Kidney capillary endothelial cell (primary cell): Measurements from ENCODE around the gene EZH1.
"Not testable (repeated sequence)": the region's sequence is repeated elsewhere in the genome, so short reads cannot be mapped to it uniquely, and the experiment has no call there.

Source experiments
- DNase-seq: peaks from one replicate; pipeline ENCODE4 v3.0.0-alpha.2; 2018; ENCODE audit warnings: low spot score

EZH1 gene

DNA sequence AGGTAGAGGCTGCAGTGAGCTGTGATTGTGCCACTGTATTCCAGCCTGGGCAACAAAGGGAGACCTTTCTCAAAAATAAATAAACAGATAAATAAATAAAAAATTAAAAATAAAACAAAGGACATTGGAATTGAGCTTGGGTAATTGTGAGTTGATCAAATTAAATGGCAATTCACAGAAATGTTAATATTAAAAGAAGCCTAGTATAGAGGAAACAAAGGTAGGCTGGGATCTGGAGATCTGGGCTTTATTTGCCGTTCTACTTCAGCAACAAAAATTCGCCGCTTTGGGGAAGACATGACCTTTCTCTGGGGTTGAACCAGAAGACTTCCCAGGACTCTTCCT is 28.1 kb upstream of the EZH1 start:
- DNase-seq, result no peak

- not testable (repeated sequence) for DNase-seq
Measured at GRCh38 chr17:42769964-42770363, 25.1 kb upstream of the EZH1 start.

GRCh38 chr17:42768006-42768405 is 23.2 kb upstream of the EZH1 start:
- not testable (repeated sequence) for DNase-seq

DNA sequence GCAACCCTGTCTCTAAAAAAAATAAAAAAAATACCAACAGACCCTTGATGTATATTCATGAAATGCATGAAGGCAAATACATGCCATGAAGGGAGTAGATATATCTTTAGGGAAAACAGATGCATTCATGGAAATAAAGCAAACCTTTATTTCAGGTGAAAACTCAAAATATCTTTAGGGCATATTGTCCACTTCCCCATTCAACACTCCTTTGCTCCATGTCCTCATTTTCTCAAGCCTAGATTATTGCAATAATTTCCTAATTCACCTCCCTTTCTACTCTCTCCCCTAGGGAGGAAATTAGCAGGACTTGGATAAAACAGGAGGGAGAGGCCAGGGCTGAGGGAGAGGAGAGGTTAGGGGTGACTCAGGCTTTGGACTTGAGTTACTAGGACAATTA is 22.7 kb upstream of the EZH1 start:
- DNase-seq, result no peak

DNA sequence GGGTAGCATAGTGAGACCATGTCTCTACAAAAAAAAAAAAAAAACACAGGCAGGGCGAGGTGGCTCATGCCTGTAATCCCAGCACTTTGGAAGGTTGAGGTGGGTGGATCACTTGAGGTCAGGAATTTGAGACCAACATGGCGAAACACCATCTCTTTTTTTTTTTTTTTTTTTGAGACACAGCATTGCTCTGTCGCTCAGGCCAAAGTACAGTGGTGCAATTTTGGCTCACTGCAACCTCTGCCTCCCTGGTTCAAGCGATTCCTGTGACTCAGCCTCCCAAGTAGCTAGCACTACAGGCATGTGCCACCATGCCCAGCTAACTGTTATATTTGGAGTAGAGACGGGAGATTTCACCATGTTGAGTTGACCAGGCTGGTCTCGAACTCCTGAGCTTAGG is 21.3 kb upstream of the EZH1 start:
- no peak for DNase-seq

GRCh38 chr17:42761638-42762037 is 16.8 kb upstream of the EZH1 start:
- no peak for DNase-seq

- no peak for DNase-seq
Measured at GRCh38 chr17:42760652-42761581, 16.1 kb upstream of the EZH1 start, which contains the start of gene RAMP2. RAMP2 (plus strand) TSS chr17:42761227; CDS start chr17:42761262, 35 bp downstream.

- no peak for DNase-seq
Measured at GRCh38 chr17:42759982-42760651, 15.3 kb upstream of the EZH1 start.

- no peak for DNase-seq
Measured at GRCh38 chr17:42754782-42755181, 9.9 kb upstream of the EZH1 start.

- no peak for DNase-seq
Measured at GRCh38 chr17:42751628-42752027, 6.8 kb upstream of the EZH1 start.

DNA sequence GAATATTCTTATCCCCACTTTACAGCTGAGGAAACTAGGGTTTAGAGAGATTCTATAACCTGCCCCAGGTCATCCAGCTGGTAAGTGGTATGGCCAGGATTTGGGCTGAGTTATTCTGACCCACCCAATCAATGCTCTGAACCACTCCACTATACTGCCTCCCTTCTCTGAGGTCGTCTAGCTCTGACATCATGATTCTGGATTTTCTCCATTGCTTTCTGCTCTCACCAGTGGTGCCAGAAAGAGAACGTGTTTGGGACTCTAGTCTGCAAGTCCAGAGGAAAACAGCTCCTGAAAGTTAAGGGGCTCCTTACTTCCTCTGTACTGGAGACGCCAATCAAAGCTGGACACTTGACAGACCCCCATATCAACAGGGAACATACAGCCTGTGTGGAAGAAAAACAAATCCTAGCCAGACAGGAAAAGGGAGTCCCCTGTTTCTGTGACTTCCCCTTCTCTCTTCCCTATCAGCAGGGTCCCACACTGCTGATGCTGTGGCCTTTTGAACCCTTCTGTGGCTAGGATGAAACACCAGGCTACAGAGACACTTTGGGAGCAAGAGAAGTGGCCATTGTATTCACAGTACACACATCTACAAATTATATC is 6.0 kb upstream of the EZH1 start:
- no peak for DNase-seq

GRCh38 chr17:42748908-42749798 is 4.3 kb upstream of the EZH1 start:
- no peak for DNase-seq

DNA sequence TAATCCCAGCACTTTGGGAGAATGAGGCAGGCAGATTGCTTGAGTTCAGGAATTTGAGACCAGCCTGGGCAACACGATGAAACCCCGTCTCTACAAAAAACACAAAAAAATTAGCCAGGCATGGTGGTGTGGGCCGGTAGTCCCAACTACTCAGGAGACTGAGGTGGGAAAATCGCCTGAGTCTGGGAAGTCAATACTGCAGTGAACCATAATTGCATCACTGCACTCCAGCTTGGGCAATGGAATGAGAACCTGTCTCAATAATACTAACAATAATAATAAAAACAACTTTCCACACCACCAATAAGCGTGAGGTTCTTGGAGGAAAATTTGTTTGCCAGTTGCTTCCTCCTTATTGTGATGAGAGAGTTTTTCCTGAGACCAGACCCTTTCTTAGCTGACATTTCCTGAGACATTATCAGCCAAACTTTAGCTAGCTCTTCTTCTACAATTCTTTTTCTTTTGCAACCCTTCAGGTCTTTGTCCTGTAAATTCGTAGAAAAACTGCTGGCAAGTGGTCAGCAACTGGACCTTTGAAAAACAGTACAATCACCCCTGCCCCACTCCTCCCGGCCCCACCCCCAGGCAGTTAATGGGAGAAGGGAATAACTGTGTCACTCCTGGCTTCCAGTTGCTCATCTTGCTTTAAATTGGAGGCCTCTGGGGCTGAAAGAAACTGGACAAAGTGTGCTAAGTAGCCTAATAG is 3.5 kb upstream of the EZH1 start:
- no peak for DNase-seq

GRCh38 chr17:42744283-42744805 is 496 bp downstream of the EZH1 start:
- DNase-seq, result peak; percentile 42

DNA sequence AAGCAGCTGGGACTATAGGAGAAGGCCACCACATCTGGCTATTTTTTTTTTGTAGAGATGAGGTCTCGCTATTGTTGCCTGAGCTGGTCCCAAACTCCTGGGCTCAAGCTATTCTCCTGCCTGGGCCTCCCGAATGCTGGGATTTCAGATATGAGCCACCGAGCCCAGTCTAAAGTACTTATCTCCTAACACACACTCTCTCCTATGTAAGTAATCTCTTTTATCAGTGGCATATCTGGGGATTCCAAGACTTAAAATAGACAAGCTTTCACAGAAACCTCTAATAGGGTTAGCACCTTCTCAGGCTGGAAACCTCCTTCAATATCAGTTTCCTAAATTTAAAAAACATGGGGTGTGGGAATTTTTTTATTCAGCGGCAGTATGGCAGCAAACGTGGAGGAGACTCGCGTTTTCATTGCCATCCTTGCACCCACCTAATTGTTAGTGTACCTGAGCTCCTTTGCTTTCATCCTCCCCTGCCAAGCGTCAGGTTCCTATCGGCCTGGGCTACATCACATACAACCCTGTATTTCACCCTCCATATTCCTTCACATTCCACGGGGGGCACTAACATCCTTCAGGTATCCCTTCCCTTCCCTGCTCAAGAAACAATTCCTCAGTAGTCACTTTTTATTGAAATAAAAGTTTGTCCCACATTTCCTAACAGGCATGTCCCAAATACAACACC is 1.1 kb downstream of the EZH1 start:
- peak; percentile 37 for DNase-seq

- DNase-seq, result not testable (repeated sequence)
Measured at GRCh38 chr17:42742916-42743315, 1.9 kb downstream of the EZH1 start.

DNA sequence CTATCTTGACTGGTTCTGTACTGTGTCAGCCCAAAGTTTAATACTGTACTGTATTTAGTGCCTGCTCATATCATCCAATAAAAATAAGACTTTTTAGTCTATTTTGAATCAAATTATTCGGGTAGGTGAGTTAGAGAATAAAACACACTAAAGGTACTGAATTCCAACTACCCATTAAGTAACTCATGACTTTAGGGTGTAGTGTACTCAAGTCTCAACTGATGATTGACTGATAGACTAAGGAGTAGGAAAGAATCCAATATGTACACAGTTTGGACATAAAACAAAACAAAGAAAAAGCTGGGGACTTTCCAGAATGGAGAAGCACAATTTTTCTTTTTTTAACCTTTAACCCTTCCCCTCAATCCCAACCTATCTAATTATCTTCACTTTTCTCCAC is 4.1 kb downstream of the EZH1 start:
- no peak for DNase-seq

GRCh38 chr17:42725143-42725542 is 19.7 kb downstream of the EZH1 start:
- no peak for DNase-seq

DNA sequence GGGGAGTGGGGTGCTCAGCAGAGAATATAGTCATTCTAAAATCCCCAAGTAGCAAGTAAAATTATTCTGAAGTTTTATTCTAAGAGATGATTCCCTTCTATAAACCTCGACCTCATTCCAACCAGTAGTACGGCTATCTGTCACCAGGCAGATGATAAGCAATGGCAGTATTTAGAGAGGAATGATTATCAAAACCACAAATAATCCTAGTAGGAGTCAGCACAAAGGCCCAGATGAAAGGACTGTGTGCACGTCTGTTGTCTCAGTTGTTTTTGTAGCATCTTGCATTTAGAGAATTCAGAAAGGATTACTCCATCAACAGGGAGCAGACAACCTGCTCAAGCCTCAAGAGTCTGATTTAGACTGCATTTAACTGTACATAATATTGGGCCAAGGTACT is 21.2 kb downstream of the EZH1 start:
- DNase-seq, result no peak

DNA sequence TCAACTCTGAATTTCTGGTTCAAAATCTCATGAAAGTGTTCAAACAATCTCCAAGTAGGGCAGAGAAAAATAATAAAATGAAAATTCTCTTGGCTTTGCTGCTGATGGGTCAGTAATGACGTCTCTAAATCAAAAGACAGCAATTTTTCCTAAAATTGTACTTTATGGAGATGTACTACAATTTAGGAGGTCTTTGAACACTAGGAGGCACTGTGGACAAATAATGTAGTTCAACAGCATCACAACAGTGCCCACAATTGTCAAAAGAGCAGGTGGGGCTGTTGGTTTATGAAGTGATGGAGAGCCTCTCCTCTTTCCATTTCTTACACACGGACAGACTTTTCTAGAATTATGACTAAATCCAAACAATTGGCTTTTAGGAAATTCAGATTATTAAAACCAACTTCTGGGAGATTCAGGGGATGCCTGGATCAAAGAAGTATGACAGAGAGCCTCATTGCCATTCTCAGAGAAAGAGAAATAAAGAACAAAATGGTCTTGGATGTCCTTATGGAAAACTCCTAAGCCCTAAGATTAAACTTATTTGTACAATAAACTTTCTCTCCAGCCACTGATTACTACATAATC is 23.8 kb downstream of the EZH1 start:
- DNase-seq, result peak; percentile 80
